ENCODE data around the gene PRR20G.

Gene PRR20G

DNA sequence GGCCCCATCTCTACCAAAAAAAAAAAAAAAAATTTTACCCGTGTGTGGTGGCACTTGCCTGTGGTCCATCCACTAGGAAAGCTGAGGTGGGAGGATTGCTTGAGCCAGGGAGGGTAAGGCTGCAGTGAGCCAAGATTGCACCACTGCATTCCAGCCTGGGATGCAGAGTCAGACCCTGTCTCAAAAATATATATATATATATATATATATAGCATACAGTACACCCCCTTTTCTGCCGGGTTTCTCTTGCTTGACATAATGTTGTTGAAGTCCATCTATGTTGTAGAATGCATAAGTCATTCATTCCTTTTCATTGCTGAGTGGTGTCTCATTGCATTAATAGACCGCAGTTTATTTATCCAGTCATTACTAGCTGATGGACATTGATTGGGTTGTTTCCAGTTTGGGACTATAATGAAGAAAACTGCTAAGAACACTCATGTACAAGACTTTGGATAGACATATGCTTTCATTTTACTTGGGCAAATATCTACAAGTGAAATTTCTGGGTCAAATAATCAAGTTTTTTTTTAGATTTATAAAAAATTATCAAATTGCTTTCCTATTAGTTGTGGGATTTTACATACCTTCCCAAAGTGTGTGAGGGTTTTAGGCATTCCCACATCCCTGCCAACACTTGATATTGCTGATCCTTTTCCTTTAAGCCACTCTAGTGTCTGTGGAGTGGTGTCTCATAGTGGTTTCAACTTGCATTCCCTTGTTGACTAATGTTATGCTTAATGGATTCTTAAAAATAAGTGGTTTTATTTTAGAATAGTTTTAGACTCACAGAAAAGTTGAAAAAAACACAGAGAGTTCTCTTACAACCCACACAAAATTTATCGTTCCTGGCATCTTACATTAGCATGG, 2.1 kb upstream of the PRR20G start:
- H3K4me3 ChIP-seq (replicated peaks; ENCODE audit: low read depth, low read length), result no peak overlapping the region
- DNase-seq (ENCODE audit: extremely low read depth, low read depth), result peak; percentile 70
- TF ChIP-seq, protein P1, sequence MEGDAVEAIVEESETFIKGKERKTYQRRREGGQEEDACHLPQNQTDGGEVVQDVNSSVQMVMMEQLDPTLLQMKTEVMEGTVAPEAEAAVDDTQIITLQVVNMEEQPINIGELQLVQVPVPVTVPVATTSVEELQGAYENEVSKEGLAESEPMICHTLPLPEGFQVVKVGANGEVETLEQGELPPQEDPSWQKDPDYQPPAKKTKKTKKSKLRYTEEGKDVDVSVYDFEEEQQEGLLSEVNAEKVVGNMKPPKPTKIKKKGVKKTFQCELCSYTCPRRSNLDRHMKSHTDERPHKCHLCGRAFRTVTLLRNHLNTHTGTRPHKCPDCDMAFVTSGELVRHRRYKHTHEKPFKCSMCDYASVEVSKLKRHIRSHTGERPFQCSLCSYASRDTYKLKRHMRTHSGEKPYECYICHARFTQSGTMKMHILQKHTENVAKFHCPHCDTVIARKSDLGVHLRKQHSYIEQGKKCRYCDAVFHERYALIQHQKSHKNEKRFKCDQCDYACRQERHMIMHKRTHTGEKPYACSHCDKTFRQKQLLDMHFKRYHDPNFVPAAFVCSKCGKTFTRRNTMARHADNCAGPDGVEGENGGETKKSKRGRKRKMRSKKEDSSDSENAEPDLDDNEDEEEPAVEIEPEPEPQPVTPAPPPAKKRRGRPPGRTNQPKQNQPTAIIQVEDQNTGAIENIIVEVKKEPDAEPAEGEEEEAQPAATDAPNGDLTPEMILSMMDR (IDR thresholded peaks at IDR 0.05; ENCODE audit: low read depth, low read length, missing control alignments), result no peak

DNA sequence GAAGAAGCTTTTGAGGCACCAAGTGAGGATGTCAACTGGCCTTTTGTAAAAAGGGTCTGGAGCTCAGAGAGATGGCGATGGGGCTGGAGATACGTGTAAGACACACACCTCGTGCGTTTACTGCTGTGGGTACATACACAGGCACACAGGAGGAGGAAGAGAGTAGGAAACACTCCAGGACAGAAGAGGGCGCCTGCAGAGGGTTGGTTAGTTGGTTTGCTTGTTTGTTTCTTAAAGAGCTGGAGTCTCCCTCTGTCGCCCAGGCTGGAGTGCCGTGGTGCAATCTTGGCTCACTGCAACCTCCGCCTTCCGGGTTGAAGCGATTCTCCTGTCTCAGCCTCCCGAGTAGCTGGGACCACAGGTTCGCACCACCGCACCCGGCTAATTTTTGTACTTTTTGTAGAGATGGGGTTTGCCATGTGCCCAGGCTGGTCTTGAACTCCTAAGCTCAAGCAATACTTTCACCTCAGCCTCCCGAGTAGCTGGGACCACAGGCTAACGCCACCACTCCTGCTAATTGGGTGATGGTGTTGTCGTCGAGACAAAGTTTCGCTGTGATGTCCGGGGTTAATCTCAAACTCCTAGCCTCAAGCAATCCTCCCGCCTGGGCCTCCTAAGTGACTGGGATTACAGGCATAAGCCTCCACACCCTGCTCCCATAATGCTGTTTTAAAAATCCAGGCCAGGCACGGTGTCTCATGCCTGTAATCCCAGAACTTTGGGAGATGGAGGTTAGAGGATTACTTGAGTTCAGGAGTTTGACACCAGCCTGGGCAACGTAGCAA, 1.3 kb upstream of the PRR20G start:
- no peak for DNase-seq (ENCODE audit: extremely low read depth, low read depth)
- no peak overlapping the region for H3K4me3 ChIP-seq (replicated peaks; ENCODE audit: low read depth, low read length)
- TF ChIP-seq, protein P1 (IDR thresholded peaks at IDR 0.05; ENCODE audit: low read depth, low read length, missing control alignments), result no peak

DNA sequence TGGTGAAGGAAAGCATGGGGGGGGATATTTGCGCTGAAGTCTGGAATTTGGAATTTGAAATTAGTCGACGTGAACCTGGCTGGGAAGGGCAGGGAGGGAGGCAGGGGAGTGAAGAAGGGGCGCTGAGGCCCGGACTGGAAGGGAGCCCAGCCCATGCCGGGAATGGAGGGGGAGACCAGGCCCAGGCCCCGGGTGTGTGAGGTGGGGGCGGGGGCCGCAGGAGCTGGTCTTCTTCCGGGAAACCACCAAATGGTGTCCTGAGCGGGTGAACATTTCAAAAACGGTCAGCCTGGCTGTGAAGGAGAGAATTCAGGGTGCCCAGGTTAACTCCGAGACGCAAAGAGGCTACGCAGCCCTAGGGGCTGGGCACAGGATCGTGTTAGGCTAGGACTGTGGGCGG, 497 bp upstream of the PRR20G start:
- TF ChIP-seq, protein P1 (IDR thresholded peaks at IDR 0.05; ENCODE audit: low read depth, low read length, missing control alignments), result no peak
- no peak for DNase-seq (ENCODE audit: extremely low read depth, low read depth)

DNA sequence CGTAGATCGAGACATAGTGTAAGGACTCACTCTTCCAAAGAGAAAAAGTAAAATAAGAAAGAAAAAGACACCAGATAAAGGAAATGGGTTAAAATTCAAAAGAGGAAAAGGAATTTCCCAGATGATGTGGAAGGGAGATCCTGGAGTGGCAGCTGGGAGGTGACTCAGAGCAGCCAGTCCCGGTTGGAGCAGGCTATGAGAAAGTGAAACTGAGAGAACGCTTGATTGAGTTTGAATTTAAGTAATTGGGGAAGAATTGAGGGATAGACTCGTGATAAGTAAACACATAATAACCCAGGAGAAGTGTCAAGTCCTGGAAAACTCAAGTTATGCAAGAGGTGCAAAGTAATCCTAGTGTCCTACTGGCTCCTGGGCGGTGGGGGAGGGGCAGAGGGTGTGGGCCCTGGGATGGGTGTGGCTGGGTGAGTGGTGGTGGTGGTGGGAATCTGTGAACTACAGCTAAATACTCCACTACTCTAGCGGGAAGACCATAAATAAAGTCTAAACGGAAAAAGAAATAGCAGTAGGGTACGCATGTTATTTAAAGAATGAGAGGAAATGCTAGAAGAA, 1.2 kb downstream of the PRR20G start:
- no peak overlapping the region for H3K4me3 ChIP-seq (replicated peaks; ENCODE audit: low read depth, low read length)
- TF ChIP-seq, protein P1 (IDR thresholded peaks at IDR 0.05; ENCODE audit: low read depth, low read length, missing control alignments), result no peak
- no peak for DNase-seq (ENCODE audit: extremely low read depth, low read depth)

More for the DNA sequence above, 497 bp upstream of the PRR20G start:
- no peak overlapping the region for H3K4me3 ChIP-seq (replicated peaks; ENCODE audit: low read depth, low read length)

DNA sequence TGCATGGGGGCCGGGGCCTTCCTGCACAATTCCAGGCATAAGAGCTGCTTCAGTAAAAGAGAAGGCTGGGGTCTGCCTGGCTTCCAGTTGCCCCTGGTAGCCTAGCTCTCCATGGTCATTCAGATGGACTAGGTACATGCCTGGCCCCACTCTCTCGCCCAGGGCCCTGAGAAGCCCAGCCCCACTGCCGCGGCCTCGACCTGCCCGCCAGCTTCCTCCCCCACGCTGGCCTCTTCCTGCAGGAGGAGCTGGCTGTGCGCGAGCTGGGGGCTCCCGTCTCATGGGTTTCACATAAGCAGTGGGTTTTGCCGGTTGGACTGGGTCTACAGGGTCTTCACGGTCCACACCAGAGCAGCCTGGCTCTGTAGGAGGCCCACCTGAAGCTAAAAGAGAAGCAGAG, 3.6 kb downstream of the PRR20G start:
- DNase-seq (ENCODE audit: extremely low read depth, low read depth), result no peak
- TF ChIP-seq, protein P1 (IDR thresholded peaks at IDR 0.05; ENCODE audit: low read depth, low read length, missing control alignments), result no peak
- no peak overlapping the region for H3K4me3 ChIP-seq (replicated peaks; ENCODE audit: low read depth, low read length)

DNA sequence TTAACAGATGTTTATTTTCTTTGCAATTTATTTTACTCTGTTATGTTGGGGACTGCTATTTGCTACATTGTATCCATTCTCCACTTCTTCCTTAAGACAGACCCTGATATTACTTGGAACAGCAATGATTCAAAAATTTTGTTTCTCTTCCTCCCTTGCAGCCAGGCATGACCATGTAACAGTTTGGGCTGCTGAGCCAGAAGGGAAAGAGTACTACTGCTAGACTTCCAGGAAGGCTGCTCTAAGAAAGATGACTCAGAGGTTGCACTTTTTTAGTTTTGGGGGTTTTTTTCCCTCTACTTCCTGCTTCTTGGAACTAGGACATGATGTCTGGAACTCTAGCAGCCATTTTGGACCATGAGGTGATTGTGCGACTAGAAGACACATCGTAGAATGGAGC, 10.3 kb downstream of the PRR20G start:
- no peak overlapping the region for H3K4me3 ChIP-seq (replicated peaks; ENCODE audit: low read depth, low read length)
- peak; percentile 46 for DNase-seq (ENCODE audit: extremely low read depth, low read depth)
- TF ChIP-seq, protein P1 (IDR thresholded peaks at IDR 0.05; ENCODE audit: low read depth, low read length, missing control alignments), result no peak
